HG02610 (cell line): ENCODE data around the gene ARHGDIB.

Source experiments
- ATAC-seq: cut with Tn5 transposase; IDR thresholded peaks from one replicate; pipeline ENCODE4 v1.9.1; 2021; ENCODE audit warnings: mild to moderate bottlenecking, moderate library complexity; ENCODE audit not compliant: unreplicated experiment

Gene ARHGDIB

DNA sequence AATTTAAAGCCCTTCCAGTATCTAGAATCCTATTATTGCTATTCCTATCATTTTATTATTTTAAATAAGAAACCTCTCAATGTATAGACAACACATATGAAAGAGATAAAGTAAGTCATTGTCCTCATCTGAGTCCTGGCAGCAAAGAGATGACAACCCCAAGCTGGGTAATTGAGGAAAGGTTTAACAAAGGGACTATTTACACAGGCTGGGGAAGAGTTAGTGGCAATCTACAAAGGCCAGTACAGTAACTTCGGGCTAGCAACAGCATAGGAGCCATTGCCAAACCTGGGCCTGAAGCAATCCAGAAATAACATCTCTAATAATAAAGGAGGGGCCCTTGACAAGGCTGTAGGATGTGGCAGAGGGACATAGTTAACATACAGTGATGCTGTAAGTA lies 22.6 kb upstream of the ARHGDIB start:
- no peak for ATAC-seq

DNA sequence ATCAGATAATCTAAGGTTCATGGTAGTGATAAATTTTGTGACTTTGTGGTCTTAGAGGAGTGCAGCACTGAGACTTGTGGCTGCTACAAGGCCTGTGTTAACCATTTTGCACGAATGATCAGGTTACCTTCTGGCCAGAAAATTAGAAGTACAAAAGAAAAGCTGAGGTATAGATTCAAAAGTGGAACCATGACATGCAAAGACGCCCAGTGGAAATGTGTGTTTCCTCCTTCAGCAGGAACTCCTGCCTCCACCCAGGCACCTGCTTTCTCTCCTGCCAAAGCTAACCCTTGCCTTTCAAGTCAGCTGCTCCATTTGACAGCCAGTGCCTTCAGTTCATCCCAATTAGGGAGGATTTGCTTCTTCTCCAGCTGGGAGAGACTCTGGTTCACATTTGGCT lies 21.6 kb upstream of the ARHGDIB start:
- peak; percentile 40 for ATAC-seq

DNA sequence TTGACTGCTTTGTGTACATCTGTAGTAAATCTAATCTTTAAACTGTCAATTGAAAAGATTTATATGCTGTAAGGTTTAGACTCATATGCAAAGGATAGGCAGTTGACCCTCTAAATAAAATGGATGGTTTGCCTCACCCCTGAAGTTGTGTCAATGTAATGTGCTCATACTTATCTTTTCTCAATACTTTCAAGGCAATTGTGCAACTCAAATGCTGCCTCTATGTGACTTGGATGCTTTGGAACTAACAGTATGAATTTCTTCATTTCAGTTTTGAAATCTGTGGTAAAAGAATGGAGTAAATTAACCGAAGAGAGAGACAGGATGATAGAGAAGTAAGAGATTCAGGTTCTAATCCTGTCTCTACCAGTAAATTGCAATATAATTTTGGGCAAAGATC lies 21.2 kb upstream of the ARHGDIB start:
- no peak for ATAC-seq

DNA sequence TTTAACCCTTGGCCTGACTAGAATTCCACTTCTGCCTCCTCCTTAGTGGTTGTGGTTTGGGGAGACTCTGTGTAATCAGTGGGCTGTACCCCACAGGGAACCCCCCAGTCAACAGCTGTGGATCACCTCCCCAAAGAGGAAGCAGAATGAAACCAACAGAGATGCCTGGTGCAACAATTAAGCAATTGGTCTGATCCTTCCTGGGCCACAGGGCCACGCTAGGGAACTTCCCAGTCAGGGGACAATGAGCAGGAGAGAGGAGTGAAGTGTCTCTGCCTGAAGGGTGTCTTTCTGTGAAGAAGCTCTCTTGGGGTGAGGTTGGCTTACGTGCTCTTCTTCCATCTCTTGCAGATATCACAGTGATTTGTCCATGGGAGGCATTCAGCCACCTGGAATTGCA lies 19.6 kb upstream of the ARHGDIB start:
- ATAC-seq: peak; percentile 76

DNA sequence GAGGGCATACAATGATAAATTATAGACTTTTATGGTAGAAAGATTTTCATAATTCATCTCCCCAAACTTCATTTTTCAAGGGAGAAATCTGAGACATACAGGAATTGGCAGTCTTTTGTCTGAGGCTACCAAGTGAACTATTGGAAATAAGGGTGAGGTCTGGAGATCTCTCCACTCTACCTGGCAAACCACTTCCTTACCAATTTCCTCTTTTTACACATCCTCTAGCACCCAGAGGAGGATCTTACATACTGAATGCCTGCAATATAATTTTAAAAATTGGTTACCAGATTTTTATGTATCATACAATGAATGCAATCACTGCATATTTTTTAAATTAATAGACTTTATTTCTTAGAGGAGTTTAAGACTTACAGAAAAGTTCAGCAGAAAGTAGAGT lies 18.1 kb upstream of the ARHGDIB start:
- ATAC-seq: no peak

- no peak for ATAC-seq
These were observed 15.3 kb upstream of the ARHGDIB start for GRCh38 chr12:14976658-14977057.

- ATAC-seq: no peak
These were observed 14.1 kb upstream of the ARHGDIB start for GRCh38 chr12:14975457-14975856.

DNA sequence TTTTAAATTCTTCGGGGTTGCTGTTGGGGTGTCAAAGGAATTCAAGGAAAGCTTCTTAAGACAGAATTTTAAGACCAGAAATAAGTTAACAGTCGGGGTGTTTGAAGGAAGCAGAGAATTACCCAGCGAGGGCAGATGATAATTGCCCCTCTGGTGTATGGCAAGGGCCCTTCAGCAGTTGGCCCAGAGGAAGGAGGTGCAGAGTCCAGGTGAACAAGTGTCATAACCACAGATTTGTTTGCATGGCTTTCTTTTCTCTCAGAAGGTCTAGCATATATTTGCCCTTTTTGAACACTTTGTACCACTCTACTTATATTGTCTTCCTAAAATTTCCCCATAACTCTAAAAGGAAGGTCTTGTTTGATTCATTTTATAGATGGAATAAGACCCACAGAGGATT lies 13.2 kb upstream of the ARHGDIB start:
- no peak for ATAC-seq

- no peak for ATAC-seq
These were observed 11.4 kb upstream of the ARHGDIB start, which contains the start of gene PDE6H for GRCh38 chr12:14972816-14973215. TSS of gene PDE6H (plus strand) at chr12:14973042. CDS start at chr12:14978013, 4,971 bp downstream.

GRCh38 chr12:14970473-14970872 lies 9.1 kb upstream of the ARHGDIB start:
- no peak for ATAC-seq

GRCh38 chr12:14968478-14968877 lies 7.1 kb upstream of the ARHGDIB start:
- ATAC-seq: no peak

GRCh38 chr12:14965221-14965620 lies 3.8 kb upstream of the ARHGDIB start:
- ATAC-seq: no peak

- no peak for ATAC-seq
These were observed 3.0 kb upstream of the ARHGDIB start for GRCh38 chr12:14964406-14964805.

DNA sequence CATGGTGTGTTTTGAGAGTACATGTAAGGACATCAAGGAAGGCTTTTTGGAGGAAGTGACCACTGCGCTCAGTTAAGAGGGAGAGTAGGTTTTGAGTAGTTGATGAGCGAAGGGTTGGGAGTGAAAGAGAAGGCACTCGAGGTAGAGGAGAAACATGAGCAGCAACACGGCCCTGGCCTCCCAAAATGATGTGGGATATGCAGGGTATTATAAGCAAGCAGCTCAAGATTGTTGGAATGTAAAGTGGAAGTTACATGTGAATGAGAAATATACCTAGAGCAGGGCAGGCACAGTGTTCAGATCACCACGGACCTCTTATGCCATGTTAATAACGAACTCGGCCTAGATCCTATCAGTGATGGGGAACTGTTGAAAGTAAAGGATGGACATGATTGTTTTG lies 2.1 kb upstream of the ARHGDIB start:
- no peak for ATAC-seq

- ATAC-seq: no peak
These were observed 1.4 kb upstream of the ARHGDIB start for GRCh38 chr12:14962797-14963196.

DNA sequence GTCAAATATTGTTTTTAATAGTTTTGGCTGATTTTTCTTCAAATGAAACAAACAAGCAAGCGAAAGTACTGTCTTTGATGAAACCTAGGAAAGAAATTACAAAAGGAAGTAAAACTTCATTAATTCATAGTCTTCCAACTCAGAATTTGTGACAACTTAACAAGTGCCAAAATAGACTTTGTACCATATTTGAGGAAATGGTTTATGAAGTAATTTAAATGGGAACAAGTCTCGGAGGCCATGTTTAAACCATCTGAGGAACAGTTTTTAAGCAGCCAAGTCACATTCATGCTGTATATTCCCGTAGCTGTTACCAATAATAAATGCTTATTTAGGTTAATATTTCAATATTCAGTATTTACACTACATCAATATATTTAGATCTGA lies 745 bp upstream of the ARHGDIB start:
- ATAC-seq: no peak

- ATAC-seq: peak; percentile 37
These were observed 594 bp downstream of the ARHGDIB start for GRCh38 chr12:14960548-14961465.

GRCh38 chr12:14959916-14960496 lies 1.4 kb downstream of the ARHGDIB start:
- ATAC-seq: no peak

- no peak for ATAC-seq
These were observed 1.9 kb downstream of the ARHGDIB start for GRCh38 chr12:14959463-14959862.

- ATAC-seq: no peak
These were observed 2.3 kb downstream of the ARHGDIB start for GRCh38 chr12:14959126-14959440.

DNA sequence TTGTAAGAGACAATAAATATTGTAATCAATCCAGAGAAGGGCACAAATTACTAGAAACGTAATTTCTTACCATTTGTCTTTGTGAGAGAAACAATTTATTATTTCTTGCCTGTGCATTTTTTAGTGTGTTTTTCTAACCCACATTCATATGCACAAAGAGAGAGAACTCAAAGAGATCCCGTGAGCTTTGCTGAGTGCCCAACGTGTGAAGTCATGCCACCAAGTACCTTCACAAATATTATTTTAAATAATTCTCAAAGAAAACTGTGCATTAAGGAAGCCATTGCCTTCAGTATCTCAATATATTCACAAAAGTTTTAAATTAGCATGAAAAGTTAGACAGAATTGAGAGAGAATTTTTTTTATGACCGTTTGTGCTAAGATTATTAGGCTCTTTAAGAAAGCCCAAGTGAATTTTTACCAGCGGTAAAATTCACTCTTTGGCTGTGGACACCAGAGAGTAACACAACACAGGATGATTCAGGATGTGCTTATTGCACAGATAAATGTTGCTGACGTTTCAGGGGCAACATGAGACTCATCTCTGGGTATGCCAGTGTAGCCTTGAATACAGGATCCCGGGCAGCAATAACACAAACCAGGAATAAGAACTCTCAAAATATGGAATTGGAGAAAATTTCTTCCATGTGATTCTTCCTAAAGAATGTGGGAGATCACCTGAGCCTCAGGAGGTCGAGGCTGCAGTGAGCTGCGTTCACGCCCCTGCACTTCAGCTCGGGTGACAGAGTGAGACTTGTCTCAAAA lies 2.9 kb downstream of the ARHGDIB start:
- ATAC-seq: no peak
